Activated CD4-positive, alpha-beta T cell treated with anti-CD3 and anti-CD28 coated beads, Interleukin-2, amount 50 U/mL, for 1 hour (primary cell): ENCODE results near the gene ATP8B2.
"Not testable (repeated sequence)": the region's sequence is repeated elsewhere in the genome, so short reads cannot be mapped to it uniquely, and the experiment has no call there.

ENCODE experiments used
- DNase-seq: peaks from one replicate; pipeline ENCODE4 v3.0.0-alpha.2; 2020

ATP8B2 gene

GRCh38 chr1:154325583-154326545, 539 bp downstream of the ATP8B2 start:
- DNase-seq: no peak

- DNase-seq: no peak
These were observed 1.5 kb downstream of the ATP8B2 start for GRCh38 chr1:154326546-154327465.

GRCh38 chr1:154327466-154328317, 2.4 kb downstream of the ATP8B2 start:
- DNase-seq: no peak

- DNase-seq: peak; percentile 86
These were observed 3.2 kb downstream of the ATP8B2 start for GRCh38 chr1:154328318-154329151.

GRCh38 chr1:154329152-154329521, 3.8 kb downstream of the ATP8B2 start:
- no peak for DNase-seq

- no peak for DNase-seq
These were observed 4.3 kb downstream of the ATP8B2 start for GRCh38 chr1:154329551-154330131.

GRCh38 chr1:154330669-154331068, 5.3 kb downstream of the ATP8B2 start:
- no peak for DNase-seq

- no peak for DNase-seq
These were observed 9.0 kb downstream of the ATP8B2 start for GRCh38 chr1:154334079-154335024.

- peak; percentile 91 for DNase-seq
These were observed 9.8 kb downstream of the ATP8B2 start for GRCh38 chr1:154335025-154335714.

GRCh38 chr1:154337253-154337894, 12.0 kb downstream of the ATP8B2 start:
- no peak for DNase-seq

- no peak for DNase-seq
These were observed 13.6 kb downstream of the ATP8B2 start for GRCh38 chr1:154338875-154339274.

- DNase-seq: not testable (repeated sequence)
These were observed 16.0 kb downstream of the ATP8B2 start for GRCh38 chr1:154341366-154341765.

GRCh38 chr1:154342132-154342531, 16.8 kb downstream of the ATP8B2 start:
- DNase-seq: no peak

- DNase-seq: peak; percentile 69
These were observed 17.6 kb downstream of the ATP8B2 start for GRCh38 chr1:154342836-154343472.

GRCh38 chr1:154344977-154345837, 19.9 kb downstream of the ATP8B2 start:
- peak; percentile 83 for DNase-seq

- no peak for DNase-seq
These were observed 21.1 kb downstream of the ATP8B2 start for GRCh38 chr1:154346276-154346917.

GRCh38 chr1:154347961-154348360, 22.6 kb downstream of the ATP8B2 start:
- no peak for DNase-seq
